ENCODE measurements around the gene SULF2.

GRCh38 chr20:47698142-47698541 is 87.1 kb downstream of the SULF2 start:
- TF ChIP-seq, protein P1, sequence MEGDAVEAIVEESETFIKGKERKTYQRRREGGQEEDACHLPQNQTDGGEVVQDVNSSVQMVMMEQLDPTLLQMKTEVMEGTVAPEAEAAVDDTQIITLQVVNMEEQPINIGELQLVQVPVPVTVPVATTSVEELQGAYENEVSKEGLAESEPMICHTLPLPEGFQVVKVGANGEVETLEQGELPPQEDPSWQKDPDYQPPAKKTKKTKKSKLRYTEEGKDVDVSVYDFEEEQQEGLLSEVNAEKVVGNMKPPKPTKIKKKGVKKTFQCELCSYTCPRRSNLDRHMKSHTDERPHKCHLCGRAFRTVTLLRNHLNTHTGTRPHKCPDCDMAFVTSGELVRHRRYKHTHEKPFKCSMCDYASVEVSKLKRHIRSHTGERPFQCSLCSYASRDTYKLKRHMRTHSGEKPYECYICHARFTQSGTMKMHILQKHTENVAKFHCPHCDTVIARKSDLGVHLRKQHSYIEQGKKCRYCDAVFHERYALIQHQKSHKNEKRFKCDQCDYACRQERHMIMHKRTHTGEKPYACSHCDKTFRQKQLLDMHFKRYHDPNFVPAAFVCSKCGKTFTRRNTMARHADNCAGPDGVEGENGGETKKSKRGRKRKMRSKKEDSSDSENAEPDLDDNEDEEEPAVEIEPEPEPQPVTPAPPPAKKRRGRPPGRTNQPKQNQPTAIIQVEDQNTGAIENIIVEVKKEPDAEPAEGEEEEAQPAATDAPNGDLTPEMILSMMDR (conservative IDR thresholded peaks at IDR 0.05), result no peak
- TF ChIP-seq EZH2 (IDR thresholded peaks at IDR 0.05; ENCODE audit: low read depth), result no peak

Data from PC-9 (cell line).